Endothelial cell (in vitro differentiated cells): ENCODE results near the gene MESP1. TPM values are rescaled to one million over a fixed set of nuclear protein-coding genes. Genes with fewer than 3 reads are reported as not detected.
"Not testable (repeated sequence)": the region's sequence is repeated elsewhere in the genome, so short reads cannot be mapped to it uniquely, and the experiment has no call there.

Source experiments
- DNase-seq: peaks from one replicate; pipeline ENCODE4 v3.0.0; 2021; ENCODE audit warnings: low spot score
- H3K27ac Mint-ChIP-seq: one replicate; pipeline ENCODE4 v1.8.0; 2021; ENCODE audit warnings: mixed read lengths, inconsistent platforms; ENCODE audit not compliant: unreplicated experiment
- H3K27me3 Mint-ChIP-seq: one replicate; pipeline ENCODE4 v1.8.0; 2021; ENCODE audit warnings: mild to moderate bottlenecking, moderate library complexity, mixed read lengths, inconsistent platforms; ENCODE audit not compliant: unreplicated experiment
- H3K36me3 Mint-ChIP-seq: one replicate; pipeline ENCODE4 v1.8.0; 2021; ENCODE audit warnings: mild to moderate bottlenecking, low read depth, mixed read lengths, inconsistent platforms; ENCODE audit not compliant: unreplicated experiment
- H3K4me1 Mint-ChIP-seq: one replicate; pipeline ENCODE4 v1.8.0; 2021; ENCODE audit warnings: mild to moderate bottlenecking, mixed read lengths, inconsistent platforms; ENCODE audit not compliant: unreplicated experiment
- H3K4me3 Mint-ChIP-seq: one replicate; pipeline ENCODE4 v1.8.0; 2021; ENCODE audit warnings: mild to moderate bottlenecking, mixed read lengths, inconsistent platforms; ENCODE audit not compliant: unreplicated experiment
- H3K9me3 Mint-ChIP-seq: one replicate; pipeline ENCODE4 v1.8.0; 2021; ENCODE audit warnings: mixed read lengths, inconsistent platforms; ENCODE audit not compliant: unreplicated experiment
- total RNA-seq: library from RNA; stranded (reverse); fragmentation: NEBNext Ultra II Directional; extraction: Animal tissue kit (Norgen Biotek cat#: 25700); gene quantifications from one replicate; pipeline ENCODE4 v1.2.1, GENCODE V29; 2021; ENCODE audit not compliant: unreplicated experiment
- TF ChIP-seq, protein P1 (sequence below): fragments of 200-600 bp; sonication (generic); IDR thresholded peaks from one replicate; pipeline ENCODE4 v1.5.0; 2021; ENCODE audit warnings: antibody characterized with exemption; ENCODE audit not compliant: unreplicated experiment

The MESP1 gene
- total RNA-seq, 1 donor from 2014 or later = not detected

- Mint-ChIP-seq H3K27ac (no peak overlapping the region), H3K4me3 (no peak overlapping the region), H3K9me3 (peaks cover 3% of the 10 kb centered on the region), H3K4me1 (no peaks in the 10 kb centered on the region), H3K36me3 (peaks cover 23% of the 10 kb centered on the region), H3K27me3 (peaks cover 4% of the 10 kb centered on the region)
- TF ChIP-seq, protein P1, sequence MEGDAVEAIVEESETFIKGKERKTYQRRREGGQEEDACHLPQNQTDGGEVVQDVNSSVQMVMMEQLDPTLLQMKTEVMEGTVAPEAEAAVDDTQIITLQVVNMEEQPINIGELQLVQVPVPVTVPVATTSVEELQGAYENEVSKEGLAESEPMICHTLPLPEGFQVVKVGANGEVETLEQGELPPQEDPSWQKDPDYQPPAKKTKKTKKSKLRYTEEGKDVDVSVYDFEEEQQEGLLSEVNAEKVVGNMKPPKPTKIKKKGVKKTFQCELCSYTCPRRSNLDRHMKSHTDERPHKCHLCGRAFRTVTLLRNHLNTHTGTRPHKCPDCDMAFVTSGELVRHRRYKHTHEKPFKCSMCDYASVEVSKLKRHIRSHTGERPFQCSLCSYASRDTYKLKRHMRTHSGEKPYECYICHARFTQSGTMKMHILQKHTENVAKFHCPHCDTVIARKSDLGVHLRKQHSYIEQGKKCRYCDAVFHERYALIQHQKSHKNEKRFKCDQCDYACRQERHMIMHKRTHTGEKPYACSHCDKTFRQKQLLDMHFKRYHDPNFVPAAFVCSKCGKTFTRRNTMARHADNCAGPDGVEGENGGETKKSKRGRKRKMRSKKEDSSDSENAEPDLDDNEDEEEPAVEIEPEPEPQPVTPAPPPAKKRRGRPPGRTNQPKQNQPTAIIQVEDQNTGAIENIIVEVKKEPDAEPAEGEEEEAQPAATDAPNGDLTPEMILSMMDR = no peak
- DNase-seq = no peak
These were observed 32.2 kb upstream of the MESP1 start for GRCh38 chr15:89783111-89783860.

- DNase-seq, H3K9me3 Mint-ChIP-seq, H3K27ac Mint-ChIP-seq, H3K4me3 Mint-ChIP-seq, H3K4me1 Mint-ChIP-seq, H3K27me3 Mint-ChIP-seq: not testable (repeated sequence)
- peaks cover 16% of the 10 kb centered on the region for H3K36me3 Mint-ChIP-seq
These were observed 31.5 kb upstream of the MESP1 start for GRCh38 chr15:89782619-89782950.

DNA sequence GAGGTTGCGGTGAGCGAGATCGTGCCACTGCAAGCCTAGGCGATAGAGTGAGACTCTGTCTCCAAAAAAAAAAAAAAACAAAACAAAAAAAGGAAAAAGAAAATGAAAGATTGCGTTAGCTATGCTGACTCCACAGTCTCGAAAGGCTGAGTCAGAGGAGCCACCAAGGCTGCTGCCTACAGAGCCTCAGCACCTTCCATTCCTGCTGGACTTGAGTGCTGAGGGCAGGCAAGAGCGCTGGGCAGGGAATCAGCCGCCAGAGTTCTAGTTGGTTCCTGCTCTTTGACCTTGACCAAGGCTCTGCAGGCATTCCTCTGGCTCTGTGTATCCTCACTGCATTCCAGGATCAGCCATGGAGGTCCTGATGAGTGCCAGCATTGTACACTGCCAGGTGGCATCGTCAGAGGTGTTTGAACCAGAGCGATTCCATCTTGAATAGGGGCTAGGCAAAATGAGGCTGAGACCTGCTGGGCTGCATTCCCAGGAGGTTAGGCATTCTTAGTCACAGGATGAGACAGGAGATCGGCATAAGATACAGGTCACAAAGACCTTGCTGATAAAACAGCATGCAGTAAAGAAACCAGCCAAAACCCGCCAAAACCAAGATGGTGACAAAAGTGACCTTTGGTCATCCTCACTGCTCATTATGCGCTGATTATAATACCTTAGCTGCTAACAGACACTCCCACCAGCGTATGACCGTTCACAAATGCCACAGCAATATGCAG is 31.0 kb upstream of the MESP1 start:
- TF ChIP-seq, protein P1 = no peak
- Mint-ChIP-seq H3K4me1 (no peaks in the 10 kb centered on the region), H3K27ac (no peak overlapping the region), H3K9me3 (no peaks in the 10 kb centered on the region), H3K27me3 (peaks cover 4% of the 10 kb centered on the region), H3K4me3 (no peak overlapping the region), H3K36me3 (peaks cover 13% of the 10 kb centered on the region)
- DNase-seq = no peak

GRCh38 chr15:89781055-89781454 is 30.0 kb upstream of the MESP1 start:
- Mint-ChIP-seq H3K9me3 (no peaks in the 10 kb centered on the region), H3K4me1 (no peaks in the 10 kb centered on the region), H3K4me3 (no peak overlapping the region), H3K27me3 (peaks cover 4% of the 10 kb centered on the region), H3K27ac (no peak overlapping the region), H3K36me3 (peaks cover 12% of the 10 kb centered on the region)
- TF ChIP-seq, protein P1 = no peak
- DNase-seq = no peak

- Mint-ChIP-seq H3K36me3 (peaks cover 8% of the 10 kb centered on the region), H3K9me3 (no peaks in the 10 kb centered on the region), H3K27ac (no peak overlapping the region), H3K27me3 (peaks cover 4% of the 10 kb centered on the region), H3K4me3 (no peak overlapping the region), H3K4me1 (no peaks in the 10 kb centered on the region)
- DNase-seq = no peak
- TF ChIP-seq, protein P1 = no peak
These were observed 29.6 kb upstream of the MESP1 start for GRCh38 chr15:89780601-89781000.
